K562 (cell line): ENCODE data around the gene ADK. TPM values are rescaled to one million over a fixed set of nuclear protein-coding genes. Genes with fewer than 3 reads are reported as not detected.

Experiments used
- ATAC-seq: fragments of 200-7000 bp; cut with Tn5 transposase; 3 replicates; pipeline ENCODE4 v1.9.1; 2020; ENCODE audit warnings: moderate library complexity
- BruUV-seq: library from RNA; stranded (reverse); fragments of 400-500 nt; replicated peaks from 2 replicates; lab custom pipeline; 2021; lab: Mats Ljungman, UMichigan
- CTCF ChIA-PET: fragments of 300-600 bp; formaldehyde crosslinking; extraction: SDS; loops from one replicate; lab custom pipeline; 2021; ENCODE audit warnings: low intra/inter-chr PET ratio; lab: Yijun Ruan, JAX
- POLR2A ChIA-PET: fragments of 300-600, 350-650 bp; sonication (Branson Sonifier 250); formaldehyde crosslinking; extraction: SDS; loops from one replicate; lab custom pipeline; 2021; ENCODE audit warnings: antibody characterized with exemption, inconsistent platforms; lab: Yijun Ruan, JAX
- DNase-seq, 4 experiments: peaks; one replicate each; pipeline versions ENCODE4 v3.0.0 to v3.0.0-alpha.2; 2011 to 2018; ENCODE audit warnings: low spot score in 3 of 4, mixed read lengths in 3 of 4; ENCODE audit errors: extremely low read depth in 1 of 4
- FAIRE-seq: peaks from 2 replicates; lab custom pipeline; 2011; peaks lifted over from hg19 to GRCh38; lab: Jason Lieb, UNC
- H2AFZ ChIP-seq: 2 replicates; pipeline ENCODE4 v1.6.0; 2011; ENCODE audit warnings: low read depth, low read length, control low read depth, inconsistent platforms
- H3K27ac ChIP-seq: fragments of 200-600 bp; 3 replicates; pipeline ENCODE4 v1.8.0; 2011; ENCODE audit warnings: low read depth, mild to moderate bottlenecking, control low read depth, inconsistent platforms, low read length, moderate library complexity, mixed read lengths; ENCODE audit errors: extremely low read depth
- H3K27me3 ChIP-seq, 2 experiments: fragments of 300-600 bp in 1 of 2; 2 replicates in 1 of 2; 3 replicates in 1 of 2; pipeline versions ENCODE4 v1.6.0 to v1.8.0; 2011; ENCODE audit warnings: inconsistent platforms in 2 of 2, low read length in 2 of 2, mild to moderate bottlenecking in 1 of 2, mixed read lengths in 1 of 2, moderate library complexity in 1 of 2; ENCODE audit not compliant: control insufficient read depth in 2 of 2, insufficient read depth in 2 of 2
- H3K36me3 ChIP-seq: fragments of 300-600 bp; 3 replicates; pipeline ENCODE4 v1.8.0; 2011; ENCODE audit warnings: mild to moderate bottlenecking, low read length, inconsistent platforms; ENCODE audit not compliant: control insufficient read depth, insufficient read depth
- H3K4me1 ChIP-seq, 2 experiments: fragments of 200-600 bp in 1 of 2; replicated peaks in 1 of 2; 2 replicates in 1 of 2; 3 replicates in 1 of 2; pipeline versions ENCODE4 v1.5.1 to v1.8.0; 2011; ENCODE audit warnings: inconsistent platforms in 2 of 2, low read length in 2 of 2, mild to moderate bottlenecking in 1 of 2, mixed read lengths in 1 of 2, moderate library complexity in 1 of 2; ENCODE audit not compliant: control insufficient read depth in 2 of 2, insufficient read depth in 2 of 2
- H3K4me2 ChIP-seq: 2 replicates; pipeline ENCODE4 v1.6.1; 2011; ENCODE audit warnings: low read length, control low read depth, inconsistent platforms, mixed read lengths; ENCODE audit not compliant: insufficient read depth
- H3K4me3 ChIP-seq: fragments of 200-600 bp; sonication (generic), shearing (Covaris generic); 2 replicates; pipeline ENCODE4 v1.5.1; 2016; ENCODE audit warnings: control low read depth, inconsistent platforms
- H3K79me2 ChIP-seq: fragments of 200-600 bp; 3 replicates; pipeline ENCODE4 v1.8.0; 2011; ENCODE audit warnings: low read length, inconsistent platforms; ENCODE audit not compliant: control insufficient read depth, insufficient read depth
- H3K9ac ChIP-seq, 2 experiments: 2 replicates each; pipeline versions ENCODE4 v1.6.0 to v1.6.1; 2011; ENCODE audit warnings: low read depth in 2 of 2, low read length in 2 of 2, control low read depth in 1 of 2, inconsistent platforms in 1 of 2, mild to moderate bottlenecking in 1 of 2, mixed read lengths in 1 of 2; ENCODE audit not compliant: insufficient read depth in 1 of 2
- H3K9me1 ChIP-seq: one replicate; pipeline ENCODE4 v1.6.0; 2011; ENCODE audit warnings: inconsistent platforms, mild to moderate bottlenecking, low read length, moderate library complexity; ENCODE audit not compliant: control insufficient read depth, insufficient read depth
- H3K9me3 ChIP-seq: replicated peaks from 2 replicates; pipeline ENCODE4 v1.5.1; 2011; ENCODE audit warnings: low read depth, low read length, inconsistent platforms; ENCODE audit not compliant: control insufficient read depth, insufficient read depth
- H4K20me1 ChIP-seq: replicated peaks from 2 replicates; pipeline ENCODE4 v1.6.1; 2011; ENCODE audit warnings: low read length, inconsistent platforms, mixed read lengths; ENCODE audit not compliant: control insufficient read depth, insufficient read depth
- ATF1 ChIP-seq, 2 experiments: fragments of 450-650 bp in 1 of 2; IDR thresholded peaks; 2 replicates each; pipeline ENCODE4 v1.6.1; 2016; ENCODE audit warnings: missing compliant biosample characterization in 1 of 2, missing genetic modification characterization in 1 of 2
- ATF7 ChIP-seq: fragments of 450-650 bp; IDR thresholded peaks from 2 replicates; pipeline ENCODE4 v1.7.1; 2014; ENCODE audit warnings: mild to moderate bottlenecking, moderate library complexity
- BRD4 ChIP-seq: fragments of 200-600 bp; sonication (generic); IDR thresholded peaks from 2 replicates; pipeline ENCODE4 v1.6.1; 2017; ENCODE audit warnings: inconsistent platforms
- ETV5 ChIP-seq: sonication (generic); formaldehyde crosslinking; IDR thresholded peaks from 2 replicates; pipeline ENCODE4 v1.4.0; 2020; ENCODE audit warnings: low read depth, mild to moderate bottlenecking, missing genetic modification reagents
- MEF2A ChIP-seq: IDR thresholded peaks from 2 replicates; pipeline ENCODE4 v1.6.1; 2011; ENCODE audit warnings: low read depth, mild to moderate bottlenecking, low read length, moderate library complexity; ENCODE audit not compliant: control insufficient read depth
- NCOA2 ChIP-seq, 2 experiments: fragments of 450-650 bp; IDR thresholded peaks; 2 replicates each; pipeline ENCODE4 v1.6.1; 2018; ENCODE audit warnings: mild to moderate bottlenecking in 2 of 2, moderate library complexity in 1 of 2; ENCODE audit not compliant: partially characterized antibody in 2 of 2
- NEUROD1 ChIP-seq: fragments of 150-350 bp; IDR thresholded peaks from 2 replicates; pipeline ENCODE4 v1.6.1; 2014; ENCODE audit warnings: borderline replicate concordance, low read length, low read depth; ENCODE audit not compliant: partially characterized antibody
- NFRKB ChIP-seq: fragments of 450-650 bp; IDR thresholded peaks from 2 replicates; pipeline ENCODE4 v1.6.1; 2016; ENCODE audit warnings: low read depth
- POLR2B ChIP-seq: fragments of 450-650 bp; IDR thresholded peaks from 2 replicates; pipeline ENCODE4 v1.6.1; 2018; ENCODE audit warnings: low read depth; ENCODE audit not compliant: partially characterized antibody
- SREBF2 ChIP-seq: sonication (generic); formaldehyde crosslinking; IDR thresholded peaks from 2 replicates; pipeline ENCODE4 v1.4.0; 2020; ENCODE audit warnings: mild to moderate bottlenecking, missing genetic modification reagents
- SRSF9 ChIP-seq: fragments of 200-400 bp; formaldehyde crosslinking; IDR thresholded peaks from 2 replicates; pipeline ENCODE4 v1.6.1; 2017; ENCODE audit warnings: low read depth, low read length, borderline replicate concordance
- SUPT5H ChIP-seq: fragments of 450-650 bp; IDR thresholded peaks from 2 replicates; pipeline ENCODE4 v1.6.1; 2016
- YY1 ChIP-seq, 3 experiments: IDR thresholded peaks; 2 replicates each; pipeline ENCODE4 v1.6.1; 2011; ENCODE audit warnings: low read length in 2 of 3, mild to moderate bottlenecking in 2 of 3, moderate library complexity in 2 of 3, borderline replicate concordance in 1 of 3, control low read depth in 1 of 3, low read depth in 1 of 3; ENCODE audit not compliant: insufficient read depth in 3 of 3, insufficient replicate concordance in 2 of 3, control insufficient read depth in 1 of 3, insufficient read length in 1 of 3; ENCODE audit errors: extremely low read depth in 1 of 3
- ZC3H8 ChIP-seq: fragments of 450-650 bp; IDR thresholded peaks from 2 replicates; pipeline ENCODE4 v1.6.1; 2017
- ZKSCAN1 ChIP-seq: fragments of 150-350 bp; IDR thresholded peaks from 2 replicates; pipeline ENCODE4 v1.6.1; 2016; ENCODE audit warnings: low read depth, low read length
- ZNF239 ChIP-seq: fragments of 250-450 bp; sonication (Bioruptor Pico); IDR thresholded peaks from 2 replicates; pipeline ENCODE4 v1.4.0; 2020; ENCODE audit warnings: mild to moderate bottlenecking
- WGBS: fragments of 100-300 bp; shearing (Covaris generic); methylation state at CpG from one replicate; pipeline ENCODE4 v1.1.6; 2016; ENCODE audit warnings: low coverage, mixed read lengths; ENCODE audit not compliant: insufficient coverage; ENCODE audit errors: missing lambda C conversion rate; 5-methylcytosine and 5-hydroxymethylcytosine counted together
- in situ Hi-C: fragments of 300-500 bp; cut with MboI; formaldehyde crosslinking; loops from 4 replicates; pipeline ENCODE4 v1.15.0; 2018; ENCODE audit warnings: inconsistent platforms, mixed read lengths
- intact Hi-C: fragments of 100-400 bp; cut with micrococcal nuclease; formaldehyde crosslinking; loops from 2 replicates; pipeline ENCODE4 v1.14.2; 2022
- polyA plus RNA-seq, 8 experiments: library from polyadenylated mRNA; depleted of rRNA in 4 of 8; stranded (reverse) in 5 of 8; unstranded in 3 of 8; fragments of >200 nt; fragmentation: Nextera tagmentation in 2 of 8; fragmentation: Illumina TruSeq in 1 of 8; extraction: Ambion mirVana in 2 of 8; extraction: Trizol in 1 of 8; gene quantifications; 2 replicates each; pipeline versions ENCODE4 v1.2.1 to v1.2.3, GENCODE V29; 2011 to 2014; ENCODE audit warnings: inconsistent platforms in 1 of 8, missing spikeins in 1 of 8
- total RNA-seq, 7 experiments: library from RNA; depleted of rRNA in 6 of 7; stranded (reverse); fragments of >200 nt in 6 of 7; fragmentation: Illumina TruSeq in 2 of 7; extraction: Trizol in 2 of 7; gene quantifications; 2 replicates each; pipeline versions ENCODE4 v1.2.1 to v1.2.3, GENCODE V29; 2011 to 2021; ENCODE audit warnings: low replicate concordance in 1 of 7
- TF ChIP-seq, protein P1 (sequence below): fragments of 450-650 bp; IDR thresholded peaks from one replicate; pipeline ENCODE4 v1.6.1; 2018; ENCODE audit warnings: mild to moderate bottlenecking, moderate library complexity; ENCODE audit not compliant: partially characterized antibody

Gene ADK
- total and polyA plus RNA-seq, 9 of the 15 experiments (the other 6 are each of a cell fraction or from before 2014, with no cell fraction given) = 54.2 to 97.8 (median 73.6) TPM

GRCh38 chr10:74114041-74114448 lies 37.0 kb upstream of the ADK start:
- CTCF ChIA-PET = no interaction called here

DNA sequence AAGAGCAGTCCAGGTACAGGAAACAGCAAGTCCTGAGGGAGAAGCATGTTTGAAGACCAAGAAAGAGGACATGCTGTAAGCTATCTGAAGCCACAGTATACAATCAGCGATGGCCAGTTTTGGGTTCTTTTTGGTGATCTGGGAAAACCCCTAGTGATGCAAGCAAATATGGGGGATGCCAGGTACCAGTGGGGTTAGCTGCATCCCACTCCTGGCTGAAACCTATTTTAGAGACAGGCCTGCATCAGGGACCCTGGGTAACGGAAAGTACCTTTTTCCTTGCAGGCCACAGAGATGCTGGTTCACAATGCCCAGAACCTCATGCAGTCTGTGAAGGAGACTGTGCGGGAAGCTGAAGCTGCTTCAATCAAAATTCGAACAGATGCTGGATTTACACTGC lies 33.3 kb upstream of the ADK start:
- Histone ChIP-seq H3K4me1 (peaks cover 0 to 2% of the 10 kb centered on the region in 2 experiments; a peak in 2 of 5 replicates), H3K27ac (no peak overlapping the region), H3K9me3 (no peaks in the 10 kb centered on the region), H3K36me3 (peaks cover 97% of the 10 kb centered on the region), H3K4me2 (no peak overlapping the region), H3K9ac (no peak overlapping the region), H3K4me3 (no peak overlapping the region), H3K79me2 (no peaks in the 10 kb centered on the region), H2AFZ (no peak overlapping the region), H3K9me1 (no peaks in the 10 kb centered on the region), H3K27me3 (no peaks in the 10 kb centered on the region), H4K20me1 (no peaks in the 10 kb centered on the region)
- no TSS peak for BruUV-seq
- FAIRE-seq (no peak), DNase-seq (no peak), ATAC-seq (no peak)
- ChIA-PET CTCF (no interaction called here), POLR2A (interaction anchor here (2.2 to 2.7 kb wide), 3 partner anchors 9 to 17 kb away, joined by 8 to 18 read pairs (median 11); no protein-coding TSS in a partner anchor)
- 90% methylated on average over 4 of the region's 4 CpGs for WGBS
- in situ Hi-C loops = no loop called here
- intact Hi-C loops = no loop called here
- TF ChIP-seq ZNF239 (CRISPR knock-in tag) (no peak), SRSF9 (no peak), BRD4 (no peak), ETV5 (no peak), NEUROD1 (no peak), ZC3H8 (no peak), ATF7 (no peak), NCOA2 (IDR thresholded peaks at IDR 0.05; ENCODE audit: partially characterized antibody in 2 of 2) (no peak), ZKSCAN1 (no peak), NFRKB (no peak), YY1 (IDR thresholded peaks at IDR 0.05; ENCODE audit: borderline replicate concordance in 1 of 3, control insufficient read depth in 1 of 3, extremely low read depth in 1 of 3, insufficient read depth in 3 of 3, insufficient read length in 1 of 3, insufficient replicate concordance in 2 of 3, low read depth in 1 of 3, low read length in 2 of 3) (no peak), ATF1 (CRISPR knock-in tag; IDR thresholded peaks at IDR 0.05) (no peak), ATF1 (tag; IDR thresholded peaks at IDR 0.05) (no peak), SREBF2 (no peak)
- TF ChIP-seq, protein P1, sequence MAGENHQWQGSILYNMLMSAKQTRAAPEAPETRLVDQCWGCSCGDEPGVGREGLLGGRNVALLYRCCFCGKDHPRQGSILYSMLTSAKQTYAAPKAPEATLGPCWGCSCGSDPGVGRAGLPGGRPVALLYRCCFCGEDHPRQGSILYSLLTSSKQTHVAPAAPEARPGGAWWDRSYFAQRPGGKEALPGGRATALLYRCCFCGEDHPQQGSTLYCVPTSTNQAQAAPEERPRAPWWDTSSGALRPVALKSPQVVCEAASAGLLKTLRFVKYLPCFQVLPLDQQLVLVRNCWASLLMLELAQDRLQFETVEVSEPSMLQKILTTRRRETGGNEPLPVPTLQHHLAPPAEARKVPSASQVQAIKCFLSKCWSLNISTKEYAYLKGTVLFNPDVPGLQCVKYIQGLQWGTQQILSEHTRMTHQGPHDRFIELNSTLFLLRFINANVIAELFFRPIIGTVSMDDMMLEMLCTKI = no peak

More at GRCh38 chr10:74114041-74114448, 37.0 kb upstream of the ADK start:
- Histone ChIP-seq H4K20me1 (no peaks in the 10 kb centered on the region), H3K4me1 (peaks cover 0 to 2% of the 10 kb centered on the region in 2 experiments; a peak in 2 of 5 replicates), H3K27me3 (no peaks in the 10 kb centered on the region), H3K9me1 (no peaks in the 10 kb centered on the region), H3K9me3 (no peaks in the 10 kb centered on the region), H3K9ac (no peak overlapping the region), H3K4me2 (no peak overlapping the region), H3K79me2 (0 out of 3 replicates have a peak, but pooled peaks cover 3% of the 10 kb centered on the region), H3K36me3 (peaks cover 98% of the 10 kb centered on the region), H3K4me3 (no peak overlapping the region), H3K27ac (no peak overlapping the region), H2AFZ (no peak overlapping the region)
- POLR2A ChIA-PET = interaction anchor here (0.8 to 1.9 kb wide), 2 partner anchors 10 to 15 kb away, joined by 4 to 11 read pairs; no protein-coding TSS in a partner anchor
- no peak for ATAC-seq
- in situ Hi-C loops (no loop called here), intact Hi-C loops (no loop called here)
- TF ChIP-seq POLR2B (peak; percentile 33), MEF2A (no peak), SUPT5H (peak; percentile 56; the same call in 1 of the 2 replicates)
- WGBS = 93% methylated on average over 10 of the region's 12 CpGs
- BruUV-seq = no TSS peak
- DNase-seq = no peak
- FAIRE-seq = no peak
